ENCODE measurements around the gene DHCR24.

DHCR24 gene

GRCh38 chr1:54842963-54843362, 44.0 kb downstream of the DHCR24 start:
- no peak for DNase-seq

- no peak for DNase-seq
Observed at GRCh38 chr1:54842206-54842915, 44.6 kb downstream of the DHCR24 start.

GRCh38 chr1:54839824-54840223, 47.2 kb downstream of the DHCR24 start:
- no peak for DNase-seq

GRCh38 chr1:54838565-54839180, 48.3 kb downstream of the DHCR24 start:
- no peak for DNase-seq

GRCh38 chr1:54837002-54837853, 49.8 kb downstream of the DHCR24 start:
- DNase-seq = no peak

- no peak for DNase-seq
Observed at GRCh38 chr1:54836594-54836993, 50.4 kb downstream of the DHCR24 start.

- DNase-seq = no peak
Observed at GRCh38 chr1:54835970-54836369, 51.0 kb downstream of the DHCR24 start.

- no peak for DNase-seq
Observed at GRCh38 chr1:54835131-54835898, 51.7 kb downstream of the DHCR24 start.

GRCh38 chr1:54834007-54834541, 52.9 kb downstream of the DHCR24 start:
- DNase-seq = no peak

- DNase-seq = no peak
Observed at GRCh38 chr1:54833121-54833520, 53.9 kb downstream of the DHCR24 start.

GRCh38 chr1:54826226-54826816, 60.7 kb downstream of the DHCR24 start:
- no peak for DNase-seq

GRCh38 chr1:54825696-54826095, 61.3 kb downstream of the DHCR24 start:
- DNase-seq = no peak

- DNase-seq = no peak
Observed at GRCh38 chr1:54823670-54824069, 63.3 kb downstream of the DHCR24 start.

- DNase-seq = no peak
Observed at GRCh38 chr1:54819733-54820132, 67.3 kb downstream of the DHCR24 start.

GRCh38 chr1:54819195-54819536, 67.8 kb downstream of the DHCR24 start:
- DNase-seq = no peak

- no peak for DNase-seq
Observed at GRCh38 chr1:54818461-54819194, 68.4 kb downstream of the DHCR24 start.

- DNase-seq = no peak
Observed at GRCh38 chr1:54816951-54817350, 70.0 kb downstream of the DHCR24 start.

- no peak for DNase-seq
Observed at GRCh38 chr1:54816130-54816529, 70.9 kb downstream of the DHCR24 start.

- DNase-seq = no peak
Observed at GRCh38 chr1:54815086-54815876, 71.7 kb downstream of the DHCR24 start.

- no peak for DNase-seq
Observed at GRCh38 chr1:54814571-54814970, 72.4 kb downstream of the DHCR24 start.

- no peak for DNase-seq
Observed at GRCh38 chr1:54814126-54814498, 72.9 kb downstream of the DHCR24 start.
